Measurements from ENCODE around the gene SHROOM3. TPM values are rescaled to one million over a fixed set of nuclear protein-coding genes. Genes with fewer than 3 reads are reported as not detected.

SHROOM3 gene
- total and polyA plus RNA-seq, 12 donors: 1.1 to 16.2 (median 8.8) TPM

DNA sequence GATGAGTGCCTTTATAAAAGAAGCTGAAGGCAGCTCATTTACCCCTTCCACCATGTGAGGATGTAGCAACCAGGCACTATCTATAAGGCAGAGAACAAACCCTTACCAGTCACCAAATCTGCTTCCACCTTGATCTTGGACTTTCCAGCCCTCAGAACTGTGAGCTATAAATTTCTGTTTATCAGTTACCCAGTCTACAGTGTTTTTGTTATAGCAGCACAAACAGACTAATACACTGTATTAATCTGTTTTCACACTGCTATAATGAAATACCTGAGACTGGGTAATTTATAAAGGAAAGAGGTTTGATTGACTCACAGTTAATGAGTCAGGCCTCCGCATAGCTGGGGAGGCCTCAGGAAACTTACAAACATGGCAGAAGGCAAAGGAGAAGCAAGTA is 371.7 kb downstream of the SHROOM3 start:
- Histone ChIP-seq H3K9me3 (replicated peaks in 1 of 3) (no peaks in the 10 kb centered on the region), H3K4me1 (replicated peaks in 1 of 2) (no peaks in the 10 kb centered on the region), H3K36me3 (replicated peaks in 1 of 2) (no peaks in the 10 kb centered on the region), H3K4me3 (no peak overlapping the region), H3K27ac (no peak overlapping the region), H3K27me3 (no peaks in the 10 kb centered on the region)
- no peak for TF ChIP-seq POLR2A (IDR thresholded peaks at IDR 0.05)
- TF ChIP-seq, protein P1, sequence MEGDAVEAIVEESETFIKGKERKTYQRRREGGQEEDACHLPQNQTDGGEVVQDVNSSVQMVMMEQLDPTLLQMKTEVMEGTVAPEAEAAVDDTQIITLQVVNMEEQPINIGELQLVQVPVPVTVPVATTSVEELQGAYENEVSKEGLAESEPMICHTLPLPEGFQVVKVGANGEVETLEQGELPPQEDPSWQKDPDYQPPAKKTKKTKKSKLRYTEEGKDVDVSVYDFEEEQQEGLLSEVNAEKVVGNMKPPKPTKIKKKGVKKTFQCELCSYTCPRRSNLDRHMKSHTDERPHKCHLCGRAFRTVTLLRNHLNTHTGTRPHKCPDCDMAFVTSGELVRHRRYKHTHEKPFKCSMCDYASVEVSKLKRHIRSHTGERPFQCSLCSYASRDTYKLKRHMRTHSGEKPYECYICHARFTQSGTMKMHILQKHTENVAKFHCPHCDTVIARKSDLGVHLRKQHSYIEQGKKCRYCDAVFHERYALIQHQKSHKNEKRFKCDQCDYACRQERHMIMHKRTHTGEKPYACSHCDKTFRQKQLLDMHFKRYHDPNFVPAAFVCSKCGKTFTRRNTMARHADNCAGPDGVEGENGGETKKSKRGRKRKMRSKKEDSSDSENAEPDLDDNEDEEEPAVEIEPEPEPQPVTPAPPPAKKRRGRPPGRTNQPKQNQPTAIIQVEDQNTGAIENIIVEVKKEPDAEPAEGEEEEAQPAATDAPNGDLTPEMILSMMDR (IDR thresholded peaks at IDR 0.05): no peak
- DNase-seq: no peak
- WGBS, 4 donors: 88% methylated on average over 1 of the region's 1 CpG
- intact Hi-C loops (cut with DNase I): no loop called here

DNA sequence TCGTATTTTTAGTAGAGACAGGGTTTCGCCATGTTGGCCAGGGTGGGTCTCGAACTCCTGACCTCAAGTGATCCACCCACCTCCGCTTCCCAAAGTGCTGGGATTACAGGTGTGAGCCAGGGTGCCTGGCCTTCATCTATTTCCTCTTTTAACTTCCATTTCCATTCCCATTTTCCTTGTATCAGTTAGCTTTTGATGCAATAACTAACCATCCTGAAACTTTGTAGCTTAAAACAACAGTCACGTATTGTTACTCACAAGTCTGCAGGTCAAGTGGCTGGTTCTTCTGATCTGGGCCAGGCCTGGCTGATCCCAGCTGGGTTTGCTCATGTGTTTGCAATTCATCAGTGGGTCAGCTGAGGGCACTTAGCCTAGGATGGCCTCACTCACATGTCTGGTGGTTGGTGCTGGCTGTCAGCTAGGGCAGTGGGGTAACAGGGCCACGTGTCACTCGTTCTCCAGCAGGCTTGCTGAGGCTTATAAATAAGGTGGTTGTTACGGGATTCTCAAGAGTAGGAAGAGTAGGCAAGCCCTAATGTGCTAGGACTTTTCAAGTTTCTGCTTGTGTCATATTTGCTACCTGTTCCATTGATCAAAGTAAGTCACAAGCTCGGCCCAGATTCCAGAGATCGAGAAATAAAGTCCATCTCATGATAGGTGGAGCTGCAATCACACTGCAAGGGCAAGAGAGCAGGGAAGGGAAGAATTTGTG is 374.7 kb downstream of the SHROOM3 start:
- Histone ChIP-seq H3K36me3 (replicated peaks in 1 of 2) (no peaks in the 10 kb centered on the region), H3K9me3 (replicated peaks in 1 of 3) (no peaks in the 10 kb centered on the region), H3K4me3 (no peak overlapping the region), H3K27ac (no peak overlapping the region), H3K27me3 (no peaks in the 10 kb centered on the region), H3K4me1 (replicated peaks in 1 of 2) (no peaks in the 10 kb centered on the region)
- WGBS, 4 donors: 74 to 89% (median 82%) methylated on average over 9 to 10 of the region's 10 CpGs
- intact Hi-C loops (cut with DNase I): no loop called here
- TF ChIP-seq POLR2A (IDR thresholded peaks at IDR 0.05): no peak
- TF ChIP-seq, protein P1 (IDR thresholded peaks at IDR 0.05): no peak
- DNase-seq: no peak

DNA sequence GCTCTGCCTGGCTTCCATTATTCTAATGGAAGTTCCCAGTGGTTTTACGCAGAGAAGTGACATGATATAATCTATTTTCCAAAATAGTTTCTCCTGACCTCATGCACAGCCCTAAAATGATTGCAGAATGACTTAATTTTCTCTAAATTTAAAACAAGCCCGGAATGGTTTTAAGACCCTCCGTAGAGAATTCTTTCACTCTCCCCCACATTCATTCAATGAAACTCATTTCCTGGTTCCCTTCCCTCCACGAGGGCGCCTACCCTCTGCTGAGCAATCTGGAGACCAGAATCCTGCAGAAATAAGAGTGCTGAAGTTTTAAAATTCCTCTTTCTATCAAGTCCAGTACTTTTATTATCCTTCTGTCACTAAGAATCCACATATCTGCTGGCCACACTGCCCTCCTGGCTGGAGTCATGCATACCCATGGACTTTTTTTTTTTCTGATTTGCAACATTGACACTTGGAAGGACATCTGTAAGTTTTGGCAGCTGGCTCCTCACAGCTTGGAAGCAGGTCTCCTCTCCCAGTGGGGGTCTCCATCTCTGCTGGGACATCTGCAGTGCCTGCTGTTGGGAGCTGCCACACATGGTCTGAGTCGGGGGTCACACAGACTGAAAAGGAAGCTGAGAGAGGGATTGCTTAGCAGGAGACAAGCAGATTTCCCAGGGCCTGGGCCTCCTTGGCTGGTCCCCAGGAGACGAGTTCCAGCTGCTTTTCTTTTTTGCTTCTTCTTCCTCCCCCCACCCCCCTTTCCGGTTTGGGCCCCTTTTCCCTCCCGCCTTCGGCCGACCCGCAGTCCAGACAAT is 376.8 kb downstream of the SHROOM3 start:
- no peaks in the 10 kb centered on the region for H3K4me1 ChIP-seq (replicated peaks in 1 of 2)
- H3K36me3 ChIP-seq (replicated peaks in 1 of 2): no peaks in the 10 kb centered on the region
- TF ChIP-seq, protein P1 (IDR thresholded peaks at IDR 0.05): no peak
- TF ChIP-seq POLR2A (IDR thresholded peaks at IDR 0.05): no peak
- no peak overlapping the region for H3K4me3 ChIP-seq
- WGBS, 4 donors: 38 to 62% (median 54%) methylated on average over 12 of the region's 12 CpGs
- DNase-seq: peak in 1 of 7 donors; percentile 26
- no peaks in the 10 kb centered on the region for H3K27me3 ChIP-seq
- intact Hi-C loops (cut with DNase I): no loop called here
- H3K9me3 ChIP-seq (replicated peaks in 1 of 3): no peaks in the 10 kb centered on the region
- peak overlapping the region in 2 of 5 donors; percentile 12 to 57 for H3K27ac ChIP-seq

DNA sequence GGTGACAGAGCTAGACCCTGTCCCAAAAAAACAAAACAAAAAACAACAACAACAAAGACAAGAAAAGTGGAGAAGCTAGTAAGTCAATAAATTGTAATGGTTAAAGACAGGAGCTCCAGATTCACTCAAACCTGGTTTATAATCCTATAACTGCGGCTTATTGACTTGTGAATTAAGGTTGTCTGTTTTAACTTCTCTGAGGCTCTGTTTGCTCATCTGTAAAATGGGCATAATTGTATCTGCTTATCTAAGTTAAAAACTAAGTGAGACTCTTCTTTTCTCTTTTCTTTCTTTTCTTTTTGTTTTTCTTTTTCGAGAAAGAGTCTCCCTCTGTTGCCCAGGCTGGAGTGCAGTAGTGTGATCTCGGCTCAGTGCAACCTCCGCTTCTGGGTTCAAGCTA is 378.0 kb downstream of the SHROOM3 start:
- H3K4me3 ChIP-seq: no peak overlapping the region
- no peaks in the 10 kb centered on the region for H3K4me1 ChIP-seq (replicated peaks in 1 of 2)
- WGBS, 4 donors: 89 to 97% (median 95%) methylated on average over 4 of the region's 4 CpGs
- no peaks in the 10 kb centered on the region for H3K27me3 ChIP-seq
- intact Hi-C loops (cut with DNase I): no loop called here
- H3K36me3 ChIP-seq (replicated peaks in 1 of 2): no peaks in the 10 kb centered on the region
- DNase-seq: no peak
- no peak for TF ChIP-seq POLR2A (IDR thresholded peaks at IDR 0.05)
- TF ChIP-seq, protein P1 (IDR thresholded peaks at IDR 0.05): no peak
- no peaks in the 10 kb centered on the region for H3K9me3 ChIP-seq (replicated peaks in 1 of 3)
- H3K27ac ChIP-seq: peak overlapping the region in 1 of 5 donors; percentile 15

Data from adrenal gland (tissue), 12 donors.